B cell (primary cell): Measurements from ENCODE around the gene HEPACAM2. TPM values are rescaled to one million over a fixed set of nuclear protein-coding genes. Genes with fewer than 3 reads are reported as not detected.

Experiments used
- ATAC-seq: fragments of 200-7000 bp; cut with Tn5 transposase; one replicate; pipeline ENCODE4 v1.10.0; 2021; ENCODE audit warnings: low read depth, mild to moderate bottlenecking, moderate number of reproducible peaks, moderate library complexity
- CTCF ChIA-PET: fragments of 350-600 bp; sonication (Branson Sonifier 250); formaldehyde crosslinking; loops from one replicate; lab custom pipeline; 2021; ENCODE audit warnings: antibody characterized with exemption, inconsistent platforms; lab: Charles Lee
- POLR2A ChIA-PET: fragments of 350-600 bp; sonication (Branson Sonifier 250); formaldehyde crosslinking; loops from one replicate; lab custom pipeline; 2021; ENCODE audit warnings: antibody characterized with exemption; lab: Charles Lee
- DNase-seq: peaks from one replicate; pipeline ENCODE4 v3.0.0; 2013
- H2AFZ ChIP-seq: 2 replicates; pipeline ENCODE4 v1.6.1; 2012; ENCODE audit warnings: mild to moderate bottlenecking, low read depth, low read length; ENCODE audit not compliant: insufficient read depth, poor library complexity, severe bottlenecking
- H3K27ac ChIP-seq, 2 donors: 1 replicate in 1 of 2; 2 replicates in 1 of 2; pipeline ENCODE4 v1.5.1; 2012 to 2013; ENCODE audit warnings: low read length in 2 of 2, mild to moderate bottlenecking in 2 of 2, moderate library complexity in 1 of 2
- H3K27me3 ChIP-seq, 4 experiments: fragments of 200-600 bp in 1 of 4; sonication (generic) in 1 of 4; replicated peaks in 1 of 4; 1 replicate in 2 of 4; 2 replicates in 2 of 4; pipeline versions ENCODE4 v1.6.1 to v1.7.0; 2013 to 2016; ENCODE audit warnings: low read length in 3 of 4, mild to moderate bottlenecking in 2 of 4, mixed read lengths in 1 of 4, moderate library complexity in 1 of 4; ENCODE audit not compliant: insufficient read depth in 4 of 4, control insufficient read depth in 3 of 4; ENCODE audit errors: control extremely low read depth in 1 of 4
- H3K36me3 ChIP-seq, 2 experiments: replicated peaks in 1 of 2; 1 replicate in 1 of 2; 2 replicates in 1 of 2; pipeline versions ENCODE4 v1.6.1 to v1.7.1; 2013; ENCODE audit warnings: low read length in 1 of 2; ENCODE audit not compliant: insufficient read depth in 2 of 2, control insufficient read depth in 1 of 2; ENCODE audit errors: control extremely low read depth in 1 of 2, extremely low read depth in 1 of 2
- H3K4me1 ChIP-seq, 2 donors: fragments of 200-600 bp in 1 of 2; sonication (generic) in 1 of 2; 1 replicate in 1 of 2; 2 replicates in 1 of 2; pipeline versions ENCODE4 v1.5.1 to v1.6.1; 2013 to 2017; ENCODE audit warnings: low read length in 2 of 2; ENCODE audit not compliant: control insufficient read depth in 2 of 2, insufficient read depth in 2 of 2
- H3K4me2 ChIP-seq: replicated peaks from 2 replicates; pipeline ENCODE3; 2012; ENCODE audit warnings: mild to moderate bottlenecking, low read depth, low read length; ENCODE audit not compliant: poor library complexity, severe bottlenecking
- H3K4me3 ChIP-seq, 5 experiments: fragments of 200-600 bp in 1 of 5; sonication (generic) in 1 of 5; 1 replicate in 3 of 5; 2 replicates in 2 of 5; pipeline versions ENCODE4 v1.5.1 to v1.7.0; 2011 to 2016; ENCODE audit warnings: low read length in 4 of 5, mild to moderate bottlenecking in 4 of 5, low read depth in 2 of 5, control low read depth in 1 of 5, moderate library complexity in 1 of 5; ENCODE audit not compliant: insufficient read depth in 1 of 5; ENCODE audit errors: control extremely low read depth in 1 of 5, extremely low read depth in 1 of 5
- H3K79me2 ChIP-seq: fragments of 200-600 bp; sonication (generic); one replicate; pipeline ENCODE4 v1.6.0; 2016; ENCODE audit warnings: low read length; ENCODE audit not compliant: control insufficient read depth, insufficient read depth
- H3K9ac ChIP-seq: fragments of 200-600 bp; sonication (generic); 2 replicates; pipeline ENCODE4 v1.6.1; 2017; ENCODE audit warnings: mild to moderate bottlenecking, low read length, moderate library complexity
- H3K9me3 ChIP-seq, 3 donors: one replicate each; pipeline versions ENCODE4 v1.6.1 to v1.7.1; 2013; ENCODE audit warnings: low read length in 2 of 3; ENCODE audit not compliant: control insufficient read depth in 2 of 3, insufficient read depth in 1 of 3; ENCODE audit errors: control extremely low read depth in 1 of 3
- H4K20me1 ChIP-seq: 2 replicates; pipeline ENCODE4 v1.6.0; 2012; ENCODE audit warnings: mild to moderate bottlenecking, low read length; ENCODE audit not compliant: insufficient read depth, control insufficient read depth, poor library complexity, severe bottlenecking
- H3K27ac Mint-ChIP-seq: one replicate; pipeline ENCODE4 v1.8.0; 2021; ENCODE audit warnings: mixed read lengths
- H3K27me3 Mint-ChIP-seq: one replicate; pipeline ENCODE4 v1.8.0; 2021; ENCODE audit warnings: mixed read lengths
- H3K4me1 Mint-ChIP-seq: one replicate; pipeline ENCODE4 v1.8.0; 2021; ENCODE audit warnings: mixed read lengths
- H3K4me3 Mint-ChIP-seq: one replicate; pipeline ENCODE4 v1.8.0; 2021; ENCODE audit warnings: mixed read lengths
- H3K9me3 Mint-ChIP-seq: one replicate; pipeline ENCODE4 v1.8.0; 2022; ENCODE audit warnings: mixed read lengths; ENCODE audit not compliant: insufficient read depth
- EZH2 ChIP-seq: IDR thresholded peaks from 2 replicates; pipeline ENCODE4 v1.6.1; 2012; ENCODE audit warnings: borderline replicate concordance, low read depth, mild to moderate bottlenecking, moderate library complexity, low read length; ENCODE audit not compliant: insufficient read depth, poor library complexity, severe bottlenecking
- WGBS: methylation state at CpG from one replicate; pipeline ENCODE4 v1.1.5; 2013; ENCODE audit warnings: missing lambda C conversion rate; ENCODE audit not compliant: insufficient coverage; 5-methylcytosine and 5-hydroxymethylcytosine counted together
- intact Hi-C: fragments of 100-400 bp; cut with micrococcal nuclease; formaldehyde crosslinking; loops from one replicate; pipeline ENCODE4 v1.10.0; 2022
- polyA plus RNA-seq: library from polyadenylated mRNA; depleted of rRNA; stranded (reverse); fragments of >200 nt; gene quantifications from 2 replicates; pipeline ENCODE4 v1.2.3, GENCODE V29; 2012
- total RNA-seq, 2 donors: library from RNA; stranded (reverse); fragments of 120-200 nt in 1 of 2; gene quantifications; 1 replicate in 1 of 2; 2 replicates in 1 of 2; pipeline versions ENCODE4 v1.2.3 to v1.2.4, GENCODE V29; 2013 to 2022
- TF ChIP-seq, protein P1 (sequence below): fragments of 200-600 bp; IDR thresholded peaks from one replicate; pipeline ENCODE4 v1.8.0; 2022; ENCODE audit warnings: antibody characterized with exemption, mild to moderate bottlenecking

The HEPACAM2 gene
- total and polyA plus RNA-seq, 2 donors (not counting 1 experiment from before 2014, with no cell fraction given), result not detected

DNA sequence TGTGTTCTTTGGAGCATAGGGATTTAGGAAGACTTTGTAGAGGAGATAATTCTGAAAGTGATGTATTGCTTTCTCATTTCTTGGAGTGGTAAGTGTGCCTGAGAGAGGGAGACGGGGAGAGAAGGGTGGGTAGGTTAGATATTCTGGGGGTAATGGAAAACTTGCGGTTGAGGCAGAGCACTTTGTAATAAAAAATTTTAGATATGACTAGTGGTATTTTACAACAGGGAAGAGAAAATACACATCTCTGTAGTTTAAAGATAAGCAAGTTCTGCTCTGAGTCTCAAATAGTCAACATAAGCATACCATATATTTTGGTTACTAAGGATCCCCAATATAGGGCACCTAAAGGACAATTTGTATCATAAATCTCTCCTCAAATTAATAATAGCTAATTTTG, 12.5 kb upstream of the HEPACAM2 start:
- no peak overlapping the region for H3K4me3 ChIP-seq
- Mint-ChIP-seq H3K27ac (no peak overlapping the region), H3K27me3 (no peaks in the 10 kb centered on the region), H3K9me3 (no peaks in the 10 kb centered on the region), H3K4me3 (no peak overlapping the region), H3K4me1 (peaks cover 2% of the 10 kb centered on the region)
- no peak overlapping the region for H2AFZ ChIP-seq
- H4K20me1 ChIP-seq, result peaks cover 21% of the 10 kb centered on the region
- no peaks in the 10 kb centered on the region for H3K27me3 ChIP-seq
- peaks cover 42% of the 10 kb centered on the region for H3K79me2 ChIP-seq
- H3K9ac ChIP-seq, result no peak overlapping the region
- DNase-seq (no peak), ATAC-seq (no peak)
- no peaks in the 10 kb centered on the region for H3K9me3 ChIP-seq
- no peak overlapping the region for H3K4me2 ChIP-seq
- ChIA-PET CTCF (interaction anchor here (1.5 kb wide), 1 partner anchor 11 kb away, joined by 7 read pairs; no protein-coding TSS in a partner anchor), POLR2A (no interaction called here)
- peaks cover 0 to 13% of the 10 kb centered on the region in 2 experiments for H3K36me3 ChIP-seq
- intact Hi-C loops, result loop anchor here (10.0 kb wide), 2 partner anchors 614 to 1266 kb away; partner anchors contain the start of gene CASD1
- TF ChIP-seq, protein P1, sequence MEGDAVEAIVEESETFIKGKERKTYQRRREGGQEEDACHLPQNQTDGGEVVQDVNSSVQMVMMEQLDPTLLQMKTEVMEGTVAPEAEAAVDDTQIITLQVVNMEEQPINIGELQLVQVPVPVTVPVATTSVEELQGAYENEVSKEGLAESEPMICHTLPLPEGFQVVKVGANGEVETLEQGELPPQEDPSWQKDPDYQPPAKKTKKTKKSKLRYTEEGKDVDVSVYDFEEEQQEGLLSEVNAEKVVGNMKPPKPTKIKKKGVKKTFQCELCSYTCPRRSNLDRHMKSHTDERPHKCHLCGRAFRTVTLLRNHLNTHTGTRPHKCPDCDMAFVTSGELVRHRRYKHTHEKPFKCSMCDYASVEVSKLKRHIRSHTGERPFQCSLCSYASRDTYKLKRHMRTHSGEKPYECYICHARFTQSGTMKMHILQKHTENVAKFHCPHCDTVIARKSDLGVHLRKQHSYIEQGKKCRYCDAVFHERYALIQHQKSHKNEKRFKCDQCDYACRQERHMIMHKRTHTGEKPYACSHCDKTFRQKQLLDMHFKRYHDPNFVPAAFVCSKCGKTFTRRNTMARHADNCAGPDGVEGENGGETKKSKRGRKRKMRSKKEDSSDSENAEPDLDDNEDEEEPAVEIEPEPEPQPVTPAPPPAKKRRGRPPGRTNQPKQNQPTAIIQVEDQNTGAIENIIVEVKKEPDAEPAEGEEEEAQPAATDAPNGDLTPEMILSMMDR, result no peak
- no peak for TF ChIP-seq EZH2
- H3K4me1 ChIP-seq, result no peaks in the 10 kb centered on the region
- WGBS, result 100% methylated on average over 1 of the region's 2 CpGs
- H3K27ac ChIP-seq, result no peak overlapping the region

DNA sequence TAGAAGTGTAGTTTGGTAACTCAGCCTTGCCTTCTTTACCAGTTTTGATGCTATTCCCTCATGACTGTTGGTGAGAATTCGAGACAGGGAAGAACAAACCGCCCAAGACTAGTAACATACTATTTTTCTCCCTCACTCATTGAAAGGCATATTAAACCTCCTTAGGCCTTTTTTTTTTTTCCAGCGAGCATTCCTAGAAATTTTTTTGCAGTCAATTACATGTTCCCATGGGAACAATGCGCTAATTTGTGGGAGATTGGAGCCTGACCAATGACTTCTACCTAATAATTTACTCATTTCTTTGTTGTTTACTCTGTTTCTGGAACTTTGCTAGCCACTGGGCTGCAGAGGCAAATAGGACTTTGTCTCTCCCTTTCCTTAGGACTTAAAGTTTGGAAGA, 11.9 kb upstream of the HEPACAM2 start:
- no peaks in the 10 kb centered on the region for H3K9me3 Mint-ChIP-seq
- no peak overlapping the region for H3K4me3 ChIP-seq
- H3K9ac ChIP-seq, result no peak overlapping the region
- CTCF ChIA-PET, result no interaction called here
- no peaks in the 10 kb centered on the region for H3K27me3 ChIP-seq
- no peak overlapping the region for H2AFZ ChIP-seq
- no peaks in the 10 kb centered on the region for H3K4me1 ChIP-seq
- H3K4me2 ChIP-seq, result no peak overlapping the region
- peaks cover 0 to 13% of the 10 kb centered on the region in 2 experiments for H3K36me3 ChIP-seq
- TF ChIP-seq, protein P1, result no peak
- no peak for TF ChIP-seq EZH2
- H3K27ac ChIP-seq, result no peak overlapping the region
- no peak for DNase-seq
- 100% methylated on average over 2 of the region's 4 CpGs for WGBS
- POLR2A ChIA-PET, result no interaction called here
- H3K79me2 ChIP-seq, result peaks cover 48% of the 10 kb centered on the region
- intact Hi-C loops, result loop anchor here (10.0 kb wide), 2 partner anchors 613 to 1267 kb away; partner anchors contain the start of gene CASD1
- peaks cover 21% of the 10 kb centered on the region for H4K20me1 ChIP-seq
- H3K27ac Mint-ChIP-seq, result no peak overlapping the region
- peaks cover 2% of the 10 kb centered on the region for H3K4me1 Mint-ChIP-seq
- no peak overlapping the region for H3K4me3 Mint-ChIP-seq
- no peaks in the 10 kb centered on the region for H3K9me3 ChIP-seq
- no peak for ATAC-seq
- no peaks in the 10 kb centered on the region for H3K27me3 Mint-ChIP-seq
